Suprapubic skin (tissue), 3 donors: Measurements from ENCODE around the gene ADAMTS3.

ENCODE experiments used
- CTCF ChIP-seq, 2 donors: fragments of 200-600 bp in 1 of 2; fragments of 450-650 bp in 1 of 2; sonication (generic) in 1 of 2; IDR thresholded peaks; one replicate each; pipeline ENCODE4 v1.5.1; 2016 to 2019; ENCODE audit warnings: antibody characterized with exemption in 2 of 2, mild to moderate bottlenecking in 1 of 2, moderate library complexity in 1 of 2
- POLR2AphosphoS5 ChIP-seq, 3 donors: sonication (generic); formaldehyde crosslinking; IDR thresholded peaks; one replicate each; pipeline ENCODE4 v1.6.1; 2017; ENCODE audit warnings: antibody characterized with exemption in 3 of 3

GRCh38 chr4:72507167-72507566 lies 61.9 kb downstream of the ADAMTS3 start:
- TF ChIP-seq CTCF (IDR thresholded peaks at IDR 0.05): no peak
- no peak for TF ChIP-seq POLR2AphosphoS5 (IDR thresholded peaks at IDR 0.05)
